ENCODE measurements around the gene C2.
A peak's percentile ranks its signal among the peaks of the same experiment; 100 is the strongest.

C2 gene

DNA sequence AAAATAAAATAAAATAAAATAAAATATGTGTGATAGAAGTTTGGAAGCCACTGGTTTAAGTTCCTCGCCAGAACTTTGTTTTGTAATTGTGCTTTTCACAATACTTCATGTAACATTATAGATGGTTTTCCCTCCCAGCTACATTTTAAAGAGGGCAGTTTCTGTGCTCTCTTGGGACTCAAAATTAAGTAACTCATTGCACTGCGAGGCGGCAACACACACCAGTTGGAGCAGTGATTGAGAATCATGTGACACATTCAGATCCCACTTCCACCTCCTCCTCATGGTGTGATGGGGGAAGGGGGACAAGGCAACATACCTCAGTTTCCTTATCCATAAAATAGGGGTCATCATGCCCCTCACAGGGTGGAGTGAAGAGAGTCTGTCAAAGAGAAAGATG, 7.5 kb downstream of the C2 start:
- ChIA-PET POLR2A (no interaction called here), CTCF (no interaction called here)
- peaks cover 0 to 7% (median 0%) of the 10 kb centered on the region in 5 experiments for H3K27me3 ChIP-seq (replicated peaks in 2 of 5; ENCODE audit: control insufficient read depth in 4 of 5, insufficient read depth in 5 of 5, low read length in 4 of 5)
- no peaks in the 10 kb centered on the region for H3K9me3 ChIP-seq (ENCODE audit: control extremely low read depth in 1 of 5, control insufficient read depth in 4 of 5, insufficient read depth in 2 of 5, low read depth in 1 of 5, low read length in 4 of 5)
- no CpG with 5 or more reads among the region's 3 CpGs for WGBS (ENCODE audit: insufficient coverage)
- no peak overlapping the region for H3K27ac ChIP-seq (ENCODE audit: insufficient read depth in 1 of 2, low read depth in 1 of 2, low read length in 2 of 2, poor library complexity in 1 of 2, severe bottlenecking in 2 of 2)
- DNase-seq = no peak
- H3K4me1 ChIP-seq (ENCODE audit: control extremely low read depth in 1 of 4, control insufficient read depth in 4 of 4, insufficient read depth in 4 of 4, low read length in 3 of 4) = no peaks in the 10 kb centered on the region
- no peak overlapping the region for H3K4me3 ChIP-seq (ENCODE audit: control insufficient read depth in 1 of 7, extremely low read depth in 1 of 7, insufficient read depth in 4 of 7, low read depth in 2 of 7, low read length in 6 of 7)
- no peaks in the 10 kb centered on the region for H3K36me3 ChIP-seq (ENCODE audit: control insufficient read depth in 4 of 4, insufficient read depth in 4 of 4, low read length in 3 of 4)

DNA sequence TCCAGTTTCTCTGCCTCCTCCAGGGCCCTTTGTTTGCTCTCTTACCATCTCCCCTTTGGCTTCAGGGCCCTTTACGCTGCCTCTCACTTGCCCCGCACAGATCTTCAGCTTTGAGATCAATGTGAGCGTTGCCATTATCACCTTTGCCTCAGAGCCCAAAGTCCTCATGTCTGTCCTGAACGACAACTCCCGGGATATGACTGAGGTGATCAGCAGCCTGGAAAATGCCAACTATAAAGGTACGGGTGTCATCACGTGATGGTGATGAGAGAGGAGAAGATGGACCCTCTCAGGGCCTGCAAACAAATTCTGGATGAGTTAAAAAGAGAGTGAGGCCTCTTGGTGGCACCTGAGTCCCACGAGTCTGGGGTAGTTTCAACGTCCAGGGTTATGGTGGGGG, 8.3 kb downstream of the C2 start:
- CTCF ChIA-PET = no interaction called here

DNA sequence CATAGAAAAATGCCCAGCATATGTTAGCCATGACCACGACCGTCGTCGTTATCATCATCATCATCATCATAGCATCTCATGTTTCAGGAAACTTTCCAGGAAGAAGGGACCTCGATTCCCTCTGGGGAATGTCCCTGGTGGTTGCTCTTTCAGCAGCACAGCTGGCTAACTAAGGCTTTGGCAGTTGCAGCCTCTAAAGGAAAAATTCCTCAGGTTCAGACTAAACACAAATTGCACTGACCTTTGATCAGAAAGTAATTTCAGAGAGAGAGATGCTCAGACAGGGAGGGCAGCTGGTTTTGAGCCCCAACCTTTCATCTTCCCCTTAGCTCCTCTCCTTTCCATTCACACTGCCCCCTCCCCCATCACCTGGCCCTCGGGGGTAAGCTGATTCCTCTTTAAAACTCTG, 12.7 kb downstream of the C2 start:
- Histone ChIP-seq H3K27me3 (replicated peaks in 2 of 5; ENCODE audit: control insufficient read depth in 4 of 5, insufficient read depth in 5 of 5, low read length in 4 of 5) (peaks cover 0 to 9% (median 0%) of the 10 kb centered on the region in 5 experiments), H3K36me3 (ENCODE audit: control insufficient read depth in 4 of 4, insufficient read depth in 4 of 4, low read length in 3 of 4) (no peaks in the 10 kb centered on the region), H3K9me3 (ENCODE audit: control extremely low read depth in 1 of 5, control insufficient read depth in 4 of 5, insufficient read depth in 2 of 5, low read depth in 1 of 5, low read length in 4 of 5) (no peaks in the 10 kb centered on the region), H3K27ac (ENCODE audit: insufficient read depth in 1 of 2, low read depth in 1 of 2, low read length in 2 of 2, poor library complexity in 1 of 2, severe bottlenecking in 2 of 2) (no peak overlapping the region), H3K4me1 (ENCODE audit: control extremely low read depth in 1 of 4, control insufficient read depth in 4 of 4, insufficient read depth in 4 of 4, low read length in 3 of 4) (no peaks in the 10 kb centered on the region), H3K4me3 (ENCODE audit: control insufficient read depth in 1 of 7, extremely low read depth in 1 of 7, insufficient read depth in 4 of 7, low read depth in 2 of 7, low read length in 6 of 7) (no peak overlapping the region)
- CTCF ChIA-PET = interaction anchor here (1.0 to 4.4 kb wide), 2 partner anchors 13 to 17 kb away, joined by 3 to 15 read pairs; no protein-coding TSS in a partner anchor
- POLR2A ChIA-PET = no interaction called here
- no peak for DNase-seq
- WGBS (ENCODE audit: insufficient coverage) = 18% methylated on average over 5 of the region's 6 CpGs

More for the DNA sequence above, 8.3 kb downstream of the C2 start:
- POLR2A ChIA-PET = interaction anchor here (0.6 kb wide), 1 partner anchor 16 kb away, joined by 3 read pairs; no protein-coding TSS in a partner anchor
- H3K36me3 ChIP-seq (ENCODE audit: control insufficient read depth in 4 of 4, insufficient read depth in 4 of 4, low read length in 3 of 4) = no peaks in the 10 kb centered on the region
- H3K4me1 ChIP-seq (ENCODE audit: control extremely low read depth in 1 of 4, control insufficient read depth in 4 of 4, insufficient read depth in 4 of 4, low read length in 3 of 4) = no peaks in the 10 kb centered on the region
- H3K27ac ChIP-seq (ENCODE audit: insufficient read depth in 1 of 2, low read depth in 1 of 2, low read length in 2 of 2, poor library complexity in 1 of 2, severe bottlenecking in 2 of 2) = no peak overlapping the region
- 96% methylated on average over 8 of the region's 9 CpGs for WGBS (ENCODE audit: insufficient coverage)
- no peak overlapping the region for H3K4me3 ChIP-seq (ENCODE audit: control insufficient read depth in 1 of 7, extremely low read depth in 1 of 7, insufficient read depth in 4 of 7, low read depth in 2 of 7, low read length in 6 of 7)
- peaks cover 0 to 7% (median 0%) of the 10 kb centered on the region in 5 experiments for H3K27me3 ChIP-seq (replicated peaks in 2 of 5; ENCODE audit: control insufficient read depth in 4 of 5, insufficient read depth in 5 of 5, low read length in 4 of 5)
- H3K9me3 ChIP-seq (ENCODE audit: control extremely low read depth in 1 of 5, control insufficient read depth in 4 of 5, insufficient read depth in 2 of 5, low read depth in 1 of 5, low read length in 4 of 5) = no peaks in the 10 kb centered on the region
- no peak for DNase-seq

DNA sequence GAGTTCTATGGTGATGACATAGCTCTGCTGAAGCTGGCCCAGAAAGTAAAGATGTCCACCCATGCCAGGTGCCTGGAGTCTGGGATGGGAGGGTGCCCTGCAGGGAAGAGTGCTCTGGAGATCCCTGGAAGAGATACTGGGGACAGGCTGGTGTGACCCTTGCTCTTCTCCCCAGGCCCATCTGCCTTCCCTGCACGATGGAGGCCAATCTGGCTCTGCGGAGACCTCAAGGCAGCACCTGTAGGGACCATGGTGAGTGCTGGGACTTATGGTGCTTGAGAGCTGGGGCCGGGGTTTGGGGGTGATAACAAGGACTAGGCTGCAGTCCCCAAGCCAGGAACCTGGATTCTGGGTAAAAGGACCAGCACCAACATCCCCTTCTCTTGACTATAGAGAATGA, 16.2 kb downstream of the C2 start:
- Histone ChIP-seq H3K36me3 (ENCODE audit: control insufficient read depth in 4 of 4, insufficient read depth in 4 of 4, low read length in 3 of 4) (no peaks in the 10 kb centered on the region), H3K4me1 (ENCODE audit: control extremely low read depth in 1 of 4, control insufficient read depth in 4 of 4, insufficient read depth in 4 of 4, low read length in 3 of 4) (no peaks in the 10 kb centered on the region), H3K27me3 (replicated peaks in 2 of 5; ENCODE audit: control insufficient read depth in 4 of 5, insufficient read depth in 5 of 5, low read length in 4 of 5) (peaks cover 0 to 7% (median 0%) of the 10 kb centered on the region in 5 experiments), H3K4me3 (ENCODE audit: control insufficient read depth in 1 of 7, extremely low read depth in 1 of 7, insufficient read depth in 4 of 7, low read depth in 2 of 7, low read length in 6 of 7) (no peak overlapping the region), H3K27ac (ENCODE audit: insufficient read depth in 1 of 2, low read depth in 1 of 2, low read length in 2 of 2, poor library complexity in 1 of 2, severe bottlenecking in 2 of 2) (no peak overlapping the region), H3K9me3 (ENCODE audit: control extremely low read depth in 1 of 5, control insufficient read depth in 4 of 5, insufficient read depth in 2 of 5, low read depth in 1 of 5, low read length in 4 of 5) (no peaks in the 10 kb centered on the region)
- ChIA-PET CTCF (interaction anchor here (3.2 kb wide), 1 partner anchor 9 kb away, joined by 23 read pairs; no protein-coding TSS in a partner anchor), POLR2A (no interaction called here)
- 100% methylated on average over 2 of the region's 3 CpGs for WGBS (ENCODE audit: insufficient coverage)
- DNase-seq = no peak

DNA sequence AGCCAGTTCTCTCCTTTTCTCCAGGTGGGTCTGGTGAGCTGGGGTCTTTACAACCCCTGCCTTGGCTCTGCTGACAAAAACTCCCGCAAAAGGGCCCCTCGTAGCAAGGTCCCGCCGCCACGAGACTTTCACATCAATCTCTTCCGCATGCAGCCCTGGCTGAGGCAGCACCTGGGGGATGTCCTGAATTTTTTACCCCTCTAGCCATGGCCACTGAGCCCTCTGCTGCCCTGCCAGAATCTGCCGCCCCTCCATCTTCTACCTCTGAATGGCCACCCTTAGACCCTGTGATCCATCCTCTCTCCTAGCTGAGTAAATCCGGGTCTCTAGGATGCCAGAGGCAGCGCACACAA, 17.6 kb downstream of the C2 start:
- Histone ChIP-seq H3K4me1 (ENCODE audit: control extremely low read depth in 1 of 4, control insufficient read depth in 4 of 4, insufficient read depth in 4 of 4, low read length in 3 of 4) (no peaks in the 10 kb centered on the region), H3K27me3 (replicated peaks in 2 of 5; ENCODE audit: control insufficient read depth in 4 of 5, insufficient read depth in 5 of 5, low read length in 4 of 5) (peaks cover 0 to 5% (median 0%) of the 10 kb centered on the region in 5 experiments), H3K9me3 (ENCODE audit: control extremely low read depth in 1 of 5, control insufficient read depth in 4 of 5, insufficient read depth in 2 of 5, low read depth in 1 of 5, low read length in 4 of 5) (no peaks in the 10 kb centered on the region), H3K27ac (ENCODE audit: insufficient read depth in 1 of 2, low read depth in 1 of 2, low read length in 2 of 2, poor library complexity in 1 of 2, severe bottlenecking in 2 of 2) (no peak overlapping the region), H3K36me3 (ENCODE audit: control insufficient read depth in 4 of 4, insufficient read depth in 4 of 4, low read length in 3 of 4) (no peaks in the 10 kb centered on the region), H3K4me3 (ENCODE audit: control insufficient read depth in 1 of 7, extremely low read depth in 1 of 7, insufficient read depth in 4 of 7, low read depth in 2 of 7, low read length in 6 of 7) (no peak overlapping the region)
- DNase-seq = no peak
- POLR2A ChIA-PET = no interaction called here
- CTCF ChIA-PET = interaction anchor here (1.4 kb wide), 1 partner anchor 21 kb away, joined by 5 read pairs; no protein-coding TSS in a partner anchor
- WGBS (ENCODE audit: insufficient coverage) = 95% methylated on average over 9 of the region's 9 CpGs

DNA sequence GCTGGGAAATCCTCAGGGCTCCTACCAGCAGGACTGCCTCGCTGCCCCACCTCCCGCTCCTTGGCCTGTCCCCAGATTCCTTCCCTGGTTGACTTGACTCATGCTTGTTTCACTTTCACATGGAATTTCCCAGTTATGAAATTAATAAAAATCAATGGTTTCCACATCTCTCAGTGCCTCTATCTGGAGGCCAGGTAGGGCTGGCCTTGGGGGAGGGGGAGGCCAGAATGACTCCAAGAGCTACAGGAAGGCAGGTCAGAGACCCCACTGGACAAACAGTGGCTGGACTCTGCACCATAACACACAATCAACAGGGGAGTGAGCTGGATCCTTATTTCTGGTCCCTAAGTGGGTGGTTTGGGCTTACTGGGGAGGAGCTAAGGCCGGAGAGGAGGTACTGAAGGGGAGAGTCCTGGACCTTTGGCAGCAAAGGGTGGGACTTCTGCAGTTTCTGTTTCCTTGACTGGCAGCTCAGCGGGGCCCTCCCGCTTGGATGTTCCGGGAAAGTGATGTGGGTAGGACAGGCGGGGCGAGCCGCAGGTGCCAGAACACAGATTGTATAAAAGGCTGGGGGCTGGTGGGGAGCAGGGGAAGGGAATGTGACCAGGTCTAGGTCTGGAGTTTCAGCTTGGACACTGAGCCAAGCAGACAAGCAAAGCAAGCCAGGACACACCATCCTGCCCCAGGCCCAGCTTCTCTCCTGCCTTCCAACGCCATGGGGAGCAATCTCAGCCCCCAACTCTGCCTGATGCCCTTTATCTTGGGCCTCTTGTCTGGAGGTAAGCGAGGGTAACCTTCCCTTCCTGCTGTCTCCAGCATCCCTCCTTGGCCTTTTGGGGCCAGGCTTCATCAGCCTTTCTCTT, 18.2 kb downstream of the C2 start, which contains the start of gene CFB:
Gene CFB, plus strand, starts transcription at position 589 of the 863 bp plus-strand sequence. Its CDS starts 127 bp downstream, at position 716.
- Histone ChIP-seq H3K9me3 (ENCODE audit: control extremely low read depth in 1 of 5, control insufficient read depth in 4 of 5, insufficient read depth in 2 of 5, low read depth in 1 of 5, low read length in 4 of 5) (no peaks in the 10 kb centered on the region), H3K4me1 (ENCODE audit: control extremely low read depth in 1 of 4, control insufficient read depth in 4 of 4, insufficient read depth in 4 of 4, low read length in 3 of 4) (no peaks in the 10 kb centered on the region), H3K36me3 (ENCODE audit: control insufficient read depth in 4 of 4, insufficient read depth in 4 of 4, low read length in 3 of 4) (peaks cover 0 to 2% (median 0%) of the 10 kb centered on the region in 4 experiments), H3K27ac (ENCODE audit: insufficient read depth in 1 of 2, low read depth in 1 of 2, low read length in 2 of 2, poor library complexity in 1 of 2, severe bottlenecking in 2 of 2) (no peak within 1 kb of the TSS), H3K27me3 (replicated peaks in 2 of 5; ENCODE audit: control insufficient read depth in 4 of 5, insufficient read depth in 5 of 5, low read length in 4 of 5) (peaks cover 0 to 5% (median 0%) of the 10 kb centered on the region in 5 experiments), H3K4me3 (ENCODE audit: control insufficient read depth in 1 of 7, extremely low read depth in 1 of 7, insufficient read depth in 4 of 7, low read depth in 2 of 7, low read length in 6 of 7) (no peak within 1 kb of the TSS)
- DNase-seq = peak in 2 of 3 donors; percentile 32 to 33
- POLR2A ChIA-PET = no interaction called here
- CTCF ChIA-PET = interaction anchor here (1.4 kb wide), 1 partner anchor 22 kb away, joined by 5 read pairs; no protein-coding TSS in a partner anchor
- WGBS (ENCODE audit: insufficient coverage) = 77% methylated on average over 4 of the region's 11 CpGs

DNA sequence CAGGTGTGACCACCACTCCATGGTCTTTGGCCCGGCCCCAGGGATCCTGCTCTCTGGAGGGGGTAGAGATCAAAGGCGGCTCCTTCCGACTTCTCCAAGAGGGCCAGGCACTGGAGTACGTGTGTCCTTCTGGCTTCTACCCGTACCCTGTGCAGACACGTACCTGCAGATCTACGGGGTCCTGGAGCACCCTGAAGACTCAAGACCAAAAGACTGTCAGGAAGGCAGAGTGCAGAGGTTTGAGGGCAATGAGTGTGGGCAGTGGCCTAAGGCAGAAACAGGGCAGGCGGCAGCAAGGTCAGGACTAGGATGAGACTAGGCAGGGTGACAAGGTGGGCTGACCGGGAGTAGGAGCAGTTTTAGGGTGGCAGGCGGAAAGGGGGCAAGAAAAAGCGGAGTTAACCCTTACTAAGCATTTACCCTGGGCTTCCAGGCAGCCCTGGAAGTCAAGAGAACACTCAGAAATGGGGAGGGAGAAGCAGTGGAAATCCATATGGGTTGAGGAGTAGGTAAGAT, 18.9 kb downstream of the C2 start:
- POLR2A ChIA-PET = no interaction called here
- Histone ChIP-seq H3K4me1 (ENCODE audit: control extremely low read depth in 1 of 4, control insufficient read depth in 4 of 4, insufficient read depth in 4 of 4, low read length in 3 of 4) (no peaks in the 10 kb centered on the region), H3K9me3 (ENCODE audit: control extremely low read depth in 1 of 5, control insufficient read depth in 4 of 5, insufficient read depth in 2 of 5, low read depth in 1 of 5, low read length in 4 of 5) (no peaks in the 10 kb centered on the region), H3K36me3 (ENCODE audit: control insufficient read depth in 4 of 4, insufficient read depth in 4 of 4, low read length in 3 of 4) (peaks cover 0 to 8% (median 3%) of the 10 kb centered on the region in 4 experiments), H3K4me3 (ENCODE audit: control insufficient read depth in 1 of 7, extremely low read depth in 1 of 7, insufficient read depth in 4 of 7, low read depth in 2 of 7, low read length in 6 of 7) (no peak overlapping the region), H3K27ac (ENCODE audit: insufficient read depth in 1 of 2, low read depth in 1 of 2, low read length in 2 of 2, poor library complexity in 1 of 2, severe bottlenecking in 2 of 2) (no peak overlapping the region), H3K27me3 (replicated peaks in 2 of 5; ENCODE audit: control insufficient read depth in 4 of 5, insufficient read depth in 5 of 5, low read length in 4 of 5) (peaks cover 0 to 5% (median 0%) of the 10 kb centered on the region in 5 experiments)
- 95% methylated on average over 9 of the region's 11 CpGs for WGBS (ENCODE audit: insufficient coverage)
- no peak for DNase-seq
- CTCF ChIA-PET = interaction anchor here (1.4 kb wide), 1 partner anchor 23 kb away, joined by 5 read pairs; no protein-coding TSS in a partner anchor

Measured in common myeloid progenitor, CD34-positive (primary cell).